Neural progenitor cell (in vitro differentiated cells): ENCODE data around the gene LOXL1. TPM values are rescaled to one million over a fixed set of nuclear protein-coding genes. Genes with fewer than 3 reads are reported as not detected.
"Not testable (repeated sequence)": the region's sequence is repeated elsewhere in the genome, so short reads cannot be mapped to it uniquely, and the experiment has no call there.

Experiments used
- DNase-seq: peaks from one replicate; pipeline ENCODE4 v3.0.0-alpha.2; 2016; ENCODE audit warnings: low spot score
- H2AFZ ChIP-seq: fragments of 200-600 bp; sonication (generic); replicated peaks from 2 replicates; pipeline ENCODE4 v1.6.1; 2016; ENCODE audit warnings: antibody characterized with exemption
- H3F3A ChIP-seq: fragments of 200-600 bp; sonication (generic); 2 replicates; pipeline ENCODE4 v1.6.1; 2016; ENCODE audit warnings: antibody characterized with exemption, low read depth
- H3K27ac ChIP-seq: fragments of 200-600 bp; sonication (generic); 2 replicates; pipeline ENCODE4 v1.5.1; 2016; ENCODE audit warnings: mild to moderate bottlenecking
- H3K27me3 ChIP-seq: fragments of 200-600 bp; sonication (generic); 2 replicates; pipeline ENCODE4 v1.6.1; 2016; ENCODE audit warnings: mild to moderate bottlenecking, moderate library complexity
- H3K36me3 ChIP-seq: fragments of 200-600 bp; sonication (generic); 2 replicates; pipeline ENCODE4 v1.5.1; 2016
- H3K4me1 ChIP-seq: fragments of 200-600 bp; sonication (generic); 2 replicates; pipeline ENCODE4 v1.6.1; 2016; ENCODE audit warnings: mixed run types
- H3K4me2 ChIP-seq: fragments of 200-600 bp; sonication (generic); 2 replicates; pipeline ENCODE4 v1.6.1; 2016
- H3K4me3 ChIP-seq: fragments of 200-600 bp; sonication (generic); 2 replicates; pipeline ENCODE4 v1.5.1; 2016
- H3K79me2 ChIP-seq: fragments of 200-600 bp; sonication (generic); 2 replicates; pipeline ENCODE4 v1.6.1; 2016; ENCODE audit warnings: low read depth
- H3K9ac ChIP-seq: fragments of 200-600 bp; sonication (generic); 2 replicates; pipeline ENCODE4 v1.6.1; 2016
- H3K9me3 ChIP-seq: fragments of 200-600 bp; sonication (generic); 2 replicates; pipeline ENCODE4 v1.5.1; 2016; ENCODE audit warnings: low read depth
- H4K20me1 ChIP-seq: fragments of 200-600 bp; sonication (generic); 2 replicates; pipeline ENCODE4 v1.6.1; 2016; ENCODE audit warnings: low read depth
- H3K27ac Mint-ChIP-seq: 3 replicates; pipeline ENCODE4 v1.8.0; 2021; ENCODE audit warnings: mixed read lengths
- H3K27me3 Mint-ChIP-seq: 2 replicates; pipeline ENCODE4 v1.8.0; 2022; ENCODE audit warnings: low read depth, mild to moderate bottlenecking, inconsistent platforms, moderate library complexity, mixed read lengths; ENCODE audit not compliant: insufficient read depth
- H3K36me3 Mint-ChIP-seq: 3 replicates; pipeline ENCODE4 v1.8.0; 2021; ENCODE audit warnings: mixed read lengths
- H3K4me1 Mint-ChIP-seq: 3 replicates; pipeline ENCODE4 v1.8.0; 2021; ENCODE audit warnings: mixed read lengths
- H3K4me3 Mint-ChIP-seq: 3 replicates; pipeline ENCODE4 v1.8.0; 2021; ENCODE audit warnings: mild to moderate bottlenecking, moderate library complexity, mixed read lengths
- H3K9me3 Mint-ChIP-seq: 3 replicates; pipeline ENCODE4 v1.8.0; 2020; ENCODE audit warnings: mixed read lengths
- CTCF ChIP-seq: fragments of 200-600 bp; sonication (generic); IDR thresholded peaks from 2 replicates; pipeline ENCODE4 v1.5.1; 2017; ENCODE audit warnings: antibody characterized with exemption, mild to moderate bottlenecking
- EZH2 ChIP-seq: fragments of 200-600 bp; sonication (generic); IDR thresholded peaks from 2 replicates; pipeline ENCODE4 v1.6.1; 2017; ENCODE audit warnings: antibody characterized with exemption, mild to moderate bottlenecking, moderate library complexity
- EZH2phosphoT487 ChIP-seq: fragments of 200-600 bp; sonication (generic); IDR thresholded peaks from 2 replicates; pipeline ENCODE4 v1.6.1; 2017; ENCODE audit warnings: antibody characterized with exemption
- total RNA-seq: library from RNA; depleted of rRNA; stranded (reverse); fragments of >200 nt; gene quantifications from 2 replicates; pipeline ENCODE4 v1.2.3, GENCODE V29; 2015; ENCODE audit warnings: low replicate concordance

Gene LOXL1
- total RNA-seq, 1 donor from 2014 or later = 5.3 TPM

GRCh38 chr15:73972984-73973682 is 46.9 kb downstream of the LOXL1 start:
- Mint-ChIP-seq H3K4me3 (no peak overlapping the region), H3K36me3 (no peaks in the 10 kb centered on the region), H3K27me3 (peaks cover 7% of the 10 kb centered on the region), H3K9me3 (no peaks in the 10 kb centered on the region), H3K4me1 (peaks cover 3% of the 10 kb centered on the region), H3K27ac (no peak overlapping the region)
- peaks cover 2% of the 10 kb centered on the region for H3K4me1 ChIP-seq
- no peak overlapping the region for H3K9ac ChIP-seq
- H3K4me3 ChIP-seq = no peak overlapping the region
- no peak for TF ChIP-seq EZH2phosphoT487
- TF ChIP-seq EZH2 = no peak
- TF ChIP-seq CTCF = peak; percentile 85
- H3F3A ChIP-seq = no peaks in the 10 kb centered on the region
- no peaks in the 10 kb centered on the region for H3K79me2 ChIP-seq
- DNase-seq = peak; percentile 92
- no peak overlapping the region for H3K27ac ChIP-seq
- H3K36me3 ChIP-seq = no peaks in the 10 kb centered on the region
- H4K20me1 ChIP-seq = no peaks in the 10 kb centered on the region
- no peaks in the 10 kb centered on the region for H3K9me3 ChIP-seq
- peak overlapping the region; percentile 72 for H3K4me2 ChIP-seq
- peak overlapping the region; percentile 99 for H2AFZ ChIP-seq
- peaks cover 30% of the 10 kb centered on the region for H3K27me3 ChIP-seq

GRCh38 chr15:73973683-73974200 is 47.5 kb downstream of the LOXL1 start:
- not testable (repeated sequence) for H3K4me3 Mint-ChIP-seq

GRCh38 chr15:73975440-73976125 is 49.3 kb downstream of the LOXL1 start:
- not testable (repeated sequence) for H3K4me1 Mint-ChIP-seq, H3K36me3 ChIP-seq, H3K4me2 ChIP-seq, H3F3A ChIP-seq, H3K36me3 Mint-ChIP-seq, H3K9ac ChIP-seq, H2AFZ ChIP-seq, H3K9me3 ChIP-seq, H4K20me1 ChIP-seq, H3K27me3 Mint-ChIP-seq, H3K4me1 ChIP-seq, H3K27ac Mint-ChIP-seq, DNase-seq, H3K4me3 ChIP-seq, H3K79me2 ChIP-seq, H3K4me3 Mint-ChIP-seq, H3K27ac ChIP-seq, H3K9me3 Mint-ChIP-seq
- H3K27me3 ChIP-seq = peaks cover 30% of the 10 kb centered on the region

More at GRCh38 chr15:73973683-73974200, 47.5 kb downstream of the LOXL1 start:
- H3K79me2 ChIP-seq, H3K27me3 Mint-ChIP-seq, H3K27ac Mint-ChIP-seq, H3K4me3 ChIP-seq, H3K4me2 ChIP-seq, H3K27ac ChIP-seq, H3K9me3 ChIP-seq, H3K9me3 Mint-ChIP-seq, DNase-seq, H3K36me3 ChIP-seq, H2AFZ ChIP-seq, H3K36me3 Mint-ChIP-seq, H3K9ac ChIP-seq, H4K20me1 ChIP-seq, H3K4me1 ChIP-seq, H3F3A ChIP-seq, H3K4me1 Mint-ChIP-seq: not testable (repeated sequence)
- H3K27me3 ChIP-seq = peaks cover 30% of the 10 kb centered on the region

- no peak overlapping the region for H3K9ac ChIP-seq
- no peaks in the 10 kb centered on the region for H3K4me1 ChIP-seq
- Mint-ChIP-seq H3K4me1 (peaks cover 7% of the 10 kb centered on the region), H3K27ac (no peak overlapping the region), H3K36me3 (no peaks in the 10 kb centered on the region), H3K27me3 (peaks cover 10% of the 10 kb centered on the region), H3K9me3 (no peaks in the 10 kb centered on the region), H3K4me3 (no peak overlapping the region)
- TF ChIP-seq CTCF = no peak
- TF ChIP-seq EZH2phosphoT487 = no peak
- TF ChIP-seq EZH2 = no peak
- no peak overlapping the region for H3K27ac ChIP-seq
- H3F3A ChIP-seq = no peaks in the 10 kb centered on the region
- H3K36me3 ChIP-seq = no peaks in the 10 kb centered on the region
- no peak overlapping the region for H3K4me2 ChIP-seq
- no peaks in the 10 kb centered on the region for H3K9me3 ChIP-seq
- no peaks in the 10 kb centered on the region for H3K79me2 ChIP-seq
- no peak for DNase-seq
- peaks cover 17% of the 10 kb centered on the region for H3K27me3 ChIP-seq
- H4K20me1 ChIP-seq = no peaks in the 10 kb centered on the region
- no peak overlapping the region for H3K4me3 ChIP-seq
- H2AFZ ChIP-seq = no peak overlapping the region
These were observed 52.6 kb downstream of the LOXL1 start for GRCh38 chr15:73978896-73979295.
